H1 (cell line): Measurements from ENCODE around the gene MCC.

ENCODE experiments used
- BCL11A ChIP-seq, 2 experiments: IDR thresholded peaks; one replicate each; pipeline ENCODE4 v1.6.1; 2011; ENCODE audit warnings: low read depth in 2 of 2, low read length in 2 of 2, mild to moderate bottlenecking in 2 of 2
- CEBPB ChIP-seq: IDR thresholded peaks from 2 replicates; pipeline ENCODE4 v1.6.1; 2012; ENCODE audit warnings: low read depth, low read length
- HDAC6 ChIP-seq: IDR thresholded peaks from one replicate; pipeline ENCODE4 v1.7.1; 2012; ENCODE audit warnings: low read depth, mild to moderate bottlenecking, inconsistent platforms, low read length, moderate library complexity
- MAFK ChIP-seq: IDR thresholded peaks from 2 replicates; pipeline ENCODE4 v1.6.1; 2012; ENCODE audit warnings: low read depth, mild to moderate bottlenecking, improper control_type of control experiment, low read length
- NANOG ChIP-seq: IDR thresholded peaks from 2 replicates; pipeline ENCODE4 v1.6.1; 2011; ENCODE audit warnings: low read length, low read depth, mild to moderate bottlenecking, inconsistent platforms; ENCODE audit not compliant: insufficient read depth, poor library complexity, severe bottlenecking
- POLR2AphosphoS5 ChIP-seq: IDR thresholded peaks from 2 replicates; pipeline ENCODE4 v1.6.1; 2011; ENCODE audit warnings: low read depth, low read length
- SUZ12 ChIP-seq: fragments of 200-600 bp; sonication (generic); IDR thresholded peaks from 2 replicates; pipeline ENCODE4 v1.6.1; 2012; ENCODE audit warnings: mild to moderate bottlenecking, inconsistent platforms, low read length, moderate library complexity, mixed read lengths
- TAF1 ChIP-seq: IDR thresholded peaks from 2 replicates; pipeline ENCODE4 v1.6.1; 2011; ENCODE audit warnings: mild to moderate bottlenecking, low read depth, low read length
- TBP ChIP-seq: IDR thresholded peaks from 2 replicates; pipeline ENCODE4 v1.6.1; 2011; ENCODE audit warnings: low read depth, low read length, improper control_type of control experiment
- TF ChIP-seq, protein P1 (sequence below): IDR thresholded peaks from 2 replicates; pipeline ENCODE4 v1.6.1; 2012; ENCODE audit warnings: inconsistent platforms
- TF ChIP-seq, protein P2 (sequence below), 3 experiments: IDR thresholded peaks; 1 replicate in 2 of 3; 2 replicates in 1 of 3; pipeline versions ENCODE4 v1.5.1 to v1.6.1; 2011; ENCODE audit warnings: low read length in 3 of 3, mild to moderate bottlenecking in 3 of 3, inconsistent platforms in 2 of 3, low read depth in 1 of 3, moderate library complexity in 1 of 3; ENCODE audit not compliant: insufficient read depth in 1 of 3; ENCODE audit errors: control extremely low read depth in 1 of 3

DNA sequence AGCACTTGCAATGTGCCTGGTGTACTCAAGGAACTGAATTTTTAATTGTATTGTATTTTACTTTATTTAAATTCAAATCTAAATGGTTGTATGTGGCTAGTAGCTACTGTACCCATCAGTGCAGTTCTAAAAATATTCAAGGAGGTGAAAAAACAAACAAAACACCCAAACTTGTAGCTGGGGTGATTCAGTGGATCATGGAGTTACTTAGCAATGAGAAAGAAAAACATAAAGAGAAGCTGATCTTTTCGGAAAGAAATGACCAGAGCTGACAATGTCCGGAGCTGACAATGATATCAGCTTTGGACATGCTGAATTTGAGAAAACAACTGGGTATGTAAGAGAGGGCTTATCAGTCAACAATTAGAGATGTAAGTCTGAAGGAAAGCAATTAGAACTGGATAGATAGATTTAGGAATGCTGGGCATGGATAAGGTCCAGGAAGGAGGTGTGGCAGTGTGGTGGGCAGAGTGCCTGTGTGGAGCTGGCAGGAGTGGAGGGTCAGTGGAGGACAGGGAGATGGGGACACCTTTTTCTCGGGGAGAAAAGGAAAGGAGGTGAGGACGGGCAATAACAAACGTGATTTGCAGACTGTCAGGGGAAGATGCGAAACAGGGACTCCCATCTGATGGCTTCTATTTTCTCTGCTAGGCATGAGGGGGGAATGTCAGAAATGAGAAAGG lies 398.5 kb downstream of the MCC start:
- TF ChIP-seq, protein P1, sequence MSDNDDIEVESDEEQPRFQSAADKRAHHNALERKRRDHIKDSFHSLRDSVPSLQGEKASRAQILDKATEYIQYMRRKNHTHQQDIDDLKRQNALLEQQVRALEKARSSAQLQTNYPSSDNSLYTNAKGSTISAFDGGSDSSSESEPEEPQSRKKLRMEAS: no peak
- TF ChIP-seq, protein P2, sequence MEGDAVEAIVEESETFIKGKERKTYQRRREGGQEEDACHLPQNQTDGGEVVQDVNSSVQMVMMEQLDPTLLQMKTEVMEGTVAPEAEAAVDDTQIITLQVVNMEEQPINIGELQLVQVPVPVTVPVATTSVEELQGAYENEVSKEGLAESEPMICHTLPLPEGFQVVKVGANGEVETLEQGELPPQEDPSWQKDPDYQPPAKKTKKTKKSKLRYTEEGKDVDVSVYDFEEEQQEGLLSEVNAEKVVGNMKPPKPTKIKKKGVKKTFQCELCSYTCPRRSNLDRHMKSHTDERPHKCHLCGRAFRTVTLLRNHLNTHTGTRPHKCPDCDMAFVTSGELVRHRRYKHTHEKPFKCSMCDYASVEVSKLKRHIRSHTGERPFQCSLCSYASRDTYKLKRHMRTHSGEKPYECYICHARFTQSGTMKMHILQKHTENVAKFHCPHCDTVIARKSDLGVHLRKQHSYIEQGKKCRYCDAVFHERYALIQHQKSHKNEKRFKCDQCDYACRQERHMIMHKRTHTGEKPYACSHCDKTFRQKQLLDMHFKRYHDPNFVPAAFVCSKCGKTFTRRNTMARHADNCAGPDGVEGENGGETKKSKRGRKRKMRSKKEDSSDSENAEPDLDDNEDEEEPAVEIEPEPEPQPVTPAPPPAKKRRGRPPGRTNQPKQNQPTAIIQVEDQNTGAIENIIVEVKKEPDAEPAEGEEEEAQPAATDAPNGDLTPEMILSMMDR (IDR thresholded peaks at IDR 0.05; ENCODE audit: control extremely low read depth in 1 of 3, insufficient read depth in 1 of 3, low read depth in 1 of 3, low read length in 3 of 3): no peak
- TF ChIP-seq NANOG (no peak), SUZ12 (no peak), HDAC6 (no peak), TAF1 (no peak), TBP (no peak), BCL11A (IDR thresholded peaks at IDR 0.05; ENCODE audit: low read depth in 2 of 2, low read length in 2 of 2) (no peak), POLR2AphosphoS5 (no peak), MAFK (no peak), CEBPB (no peak)
